SU-DHL-6 (cell line): ENCODE results near the gene CIB1.

Experiments
- H2AFZ ChIP-seq: fragments of 200-600 bp; sonication (generic); 2 replicates; pipeline ENCODE4 v1.6.1; 2014; ENCODE audit warnings: low read depth, mild to moderate bottlenecking, moderate library complexity, mixed read lengths, antibody characterized with exemption, low read length; ENCODE audit not compliant: severe bottlenecking
- H3F3A ChIP-seq: fragments of 200-600 bp; shearing (Covaris generic); 2 replicates; pipeline ENCODE4 v1.6.0; 2016; ENCODE audit warnings: antibody characterized with exemption, mild to moderate bottlenecking; ENCODE audit not compliant: insufficient read depth
- H3K27ac ChIP-seq: fragments of 200-600 bp; sonication (generic); 2 replicates; pipeline ENCODE4 v1.5.1; 2016; ENCODE audit warnings: low read depth, mild to moderate bottlenecking, low read length, moderate library complexity, mixed read lengths
- H3K27me3 ChIP-seq: fragments of 200-600 bp; sonication (generic), shearing (Covaris generic); 2 replicates; pipeline ENCODE4 v1.6.0; 2014; ENCODE audit warnings: mild to moderate bottlenecking, low read length
- H3K36me3 ChIP-seq: fragments of 200-600 bp; sonication (generic); 2 replicates; pipeline ENCODE4 v1.6.1; 2014; ENCODE audit warnings: mild to moderate bottlenecking, low read length, mixed read lengths
- H3K4me2 ChIP-seq: fragments of 300-600, 200-600 bp; shearing (Covaris generic), sonication (generic); 2 replicates; pipeline ENCODE4 v1.6.0; 2014; ENCODE audit warnings: low read length, low read depth, mild to moderate bottlenecking; ENCODE audit not compliant: poor library complexity, severe bottlenecking
- H3K4me3 ChIP-seq: fragments of 200-600 bp; sonication (generic); 2 replicates; pipeline ENCODE4 v1.5.1; 2014; ENCODE audit warnings: antibody characterized with exemption, low read length, mild to moderate bottlenecking, mixed read lengths; ENCODE audit not compliant: insufficient read depth, poor library complexity, severe bottlenecking
- H3K79me2 ChIP-seq: fragments of 200-600 bp; sonication (generic); 2 replicates; pipeline ENCODE4 v1.6.1; 2014; ENCODE audit warnings: mild to moderate bottlenecking, low read length, moderate library complexity; ENCODE audit not compliant: insufficient read depth
- H3K9ac ChIP-seq: fragments of 200-600 bp; sonication (generic); 2 replicates; pipeline ENCODE4 v1.7.0; 2014; ENCODE audit warnings: mild to moderate bottlenecking, low read length
- H3K9me2 ChIP-seq: fragments of 200-600 bp; sonication (generic); replicated peaks from 2 replicates; pipeline ENCODE4 v1.6.1; 2014; ENCODE audit warnings: low read length; ENCODE audit not compliant: insufficient read depth
- H3K9me3 ChIP-seq: fragments of 200-600 bp; sonication (generic); 2 replicates; pipeline ENCODE4 v1.6.1; 2014; ENCODE audit warnings: low read length, mixed read lengths; ENCODE audit not compliant: insufficient read depth
- H4K20me1 ChIP-seq: fragments of 200-600 bp; sonication (generic); 2 replicates; pipeline ENCODE4 v1.6.1; 2014; ENCODE audit warnings: low read depth, mild to moderate bottlenecking, antibody characterized with exemption, low read length, moderate library complexity, mixed read lengths
- CTCF ChIP-seq: fragments of 200-600 bp; sonication (generic); IDR thresholded peaks from one replicate; pipeline ENCODE4 v1.5.1; 2017; ENCODE audit warnings: antibody characterized with exemption, mild to moderate bottlenecking, low read length, moderate library complexity; ENCODE audit not compliant: insufficient read depth, poor library complexity, severe bottlenecking
- EZH2phosphoT487 ChIP-seq: fragments of 200-600 bp; sonication (generic), shearing (Covaris generic); conservative IDR thresholded peaks from 2 replicates; pipeline ENCODE4 v1.6.1; 2018; ENCODE audit warnings: mild to moderate bottlenecking, antibody characterized with exemption, low read length, moderate library complexity, mixed read lengths

Gene CIB1

DNA sequence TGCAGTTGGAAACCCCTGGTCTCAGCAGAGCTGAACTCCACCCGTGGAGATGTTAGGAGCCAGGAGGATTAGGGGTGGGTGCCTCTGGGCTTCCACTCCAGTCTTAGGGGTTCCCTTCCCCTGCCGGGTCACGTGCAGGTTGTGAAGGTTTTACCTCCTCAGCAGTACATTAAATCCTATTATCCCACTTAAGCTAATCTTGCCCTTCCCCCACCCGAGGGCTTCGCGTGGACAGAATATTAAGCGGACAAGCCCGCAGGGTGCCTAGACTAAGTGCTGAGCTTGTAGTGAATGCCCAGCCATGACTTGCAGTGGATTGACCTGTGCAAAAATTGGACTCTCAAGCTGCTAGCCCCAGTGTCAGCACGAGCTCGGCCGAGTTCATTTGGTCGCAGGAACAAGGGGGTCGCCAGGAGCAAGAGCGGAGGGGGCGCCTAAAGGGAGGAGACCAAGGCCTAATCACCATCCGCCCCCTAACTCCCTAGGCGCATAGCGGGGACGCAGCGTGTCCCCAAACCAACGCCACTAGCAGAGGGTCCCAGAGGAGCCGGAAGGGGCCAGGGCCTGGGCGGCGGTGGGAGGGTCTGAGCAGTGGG lies 33.1 kb downstream of the CIB1 start:
- H3K9me3 ChIP-seq: no peaks in the 10 kb centered on the region
- no peaks in the 10 kb centered on the region for H3K9me2 ChIP-seq
- peak overlapping the region; percentile 62 for H3K4me2 ChIP-seq
- H3K79me2 ChIP-seq: no peaks in the 10 kb centered on the region
- TF ChIP-seq CTCF (no peak), EZH2phosphoT487 (no peak)
- H3K36me3 ChIP-seq: no peaks in the 10 kb centered on the region
- H4K20me1 ChIP-seq: no peaks in the 10 kb centered on the region
- H3K4me3 ChIP-seq: peak overlapping the region; percentile 77
- H2AFZ ChIP-seq: peak overlapping the region; percentile 98
- no peak overlapping the region for H3K27ac ChIP-seq
- H3F3A ChIP-seq: peaks cover 7% of the 10 kb centered on the region; the same call in 1 of the 2 replicates
- no peaks in the 10 kb centered on the region for H3K27me3 ChIP-seq
- peak overlapping the region; percentile 68 for H3K9ac ChIP-seq

- H3K4me2 ChIP-seq: no peak overlapping the region
- no peak for TF ChIP-seq CTCF
- no peak for TF ChIP-seq EZH2phosphoT487
- H3F3A ChIP-seq: peaks cover 11% of the 10 kb centered on the region
- no peaks in the 10 kb centered on the region for H4K20me1 ChIP-seq
- H3K27me3 ChIP-seq: no peaks in the 10 kb centered on the region
- no peak overlapping the region for H3K27ac ChIP-seq
- no peak overlapping the region for H3K9ac ChIP-seq
- H3K9me3 ChIP-seq: no peaks in the 10 kb centered on the region
- no peaks in the 10 kb centered on the region for H3K36me3 ChIP-seq
- no peaks in the 10 kb centered on the region for H3K79me2 ChIP-seq
- no peak overlapping the region for H2AFZ ChIP-seq
- no peaks in the 10 kb centered on the region for H3K9me2 ChIP-seq
- H3K4me3 ChIP-seq: no peak overlapping the region
Measured at GRCh38 chr15:90194655-90195054, 39.1 kb downstream of the CIB1 start.

GRCh38 chr15:90192961-90193786 lies 40.6 kb downstream of the CIB1 start:
- Histone ChIP-seq H4K20me1 (no peaks in the 10 kb centered on the region), H3K9ac (no peak overlapping the region), H3F3A (peaks cover 11% of the 10 kb centered on the region), H3K36me3 (no peaks in the 10 kb centered on the region), H3K9me3 (no peaks in the 10 kb centered on the region), H3K79me2 (no peaks in the 10 kb centered on the region), H3K4me2 (no peak overlapping the region), H2AFZ (no peak overlapping the region), H3K27me3 (no peaks in the 10 kb centered on the region), H3K9me2 (no peaks in the 10 kb centered on the region), H3K27ac (no peak overlapping the region), H3K4me3 (no peak overlapping the region)
- no peak for TF ChIP-seq EZH2phosphoT487
- no peak for TF ChIP-seq CTCF
